Type B pancreatic cell (in vitro differentiated cells): ENCODE results near the gene RBAK. TPM values are rescaled to one million over a fixed set of nuclear protein-coding genes. Genes with fewer than 3 reads are reported as not detected.
A peak's percentile ranks its signal among the peaks of the same experiment; 100 is the strongest.
"Not testable (repeated sequence)": the region's sequence is repeated elsewhere in the genome, so short reads cannot be mapped to it uniquely, and the experiment has no call there.

ENCODE experiments used
- DNase-seq: peaks from one replicate; pipeline ENCODE4 v3.0.0; 2021; ENCODE audit warnings: mixed read lengths; ENCODE audit not compliant: unreplicated experiment; ENCODE audit errors: extremely low spot score
- H3K27ac Mint-ChIP-seq: 2 replicates; pipeline ENCODE4 v1.8.0; 2021; ENCODE audit warnings: mild to moderate bottlenecking, mixed read lengths
- H3K27me3 Mint-ChIP-seq: 2 replicates; pipeline ENCODE4 v1.8.0; 2021; ENCODE audit warnings: mixed read lengths
- H3K36me3 Mint-ChIP-seq: 2 replicates; pipeline ENCODE4 v1.8.0; 2021; ENCODE audit warnings: mixed read lengths
- H3K4me1 Mint-ChIP-seq: one replicate; pipeline ENCODE4 v1.8.0; 2021; ENCODE audit warnings: mixed read lengths; ENCODE audit not compliant: unreplicated experiment
- H3K4me3 Mint-ChIP-seq: 2 replicates; pipeline ENCODE4 v1.8.0; 2021; ENCODE audit warnings: mild to moderate bottlenecking, mixed read lengths
- H3K9me3 Mint-ChIP-seq: 2 replicates; pipeline ENCODE4 v1.8.0; 2021; ENCODE audit warnings: mixed read lengths
- total RNA-seq: library from RNA; stranded (reverse); gene quantifications from 2 replicates; pipeline ENCODE4 v1.2.1, GENCODE V29; 2021; ENCODE audit warnings: low replicate concordance
- TF ChIP-seq, protein P1 (sequence below): fragments of 200-600 bp; sonication (generic); conservative IDR thresholded peaks from 2 replicates; pipeline ENCODE4 v1.5.0; 2021; ENCODE audit warnings: antibody characterized with exemption, mild to moderate bottlenecking

The RBAK gene
- total RNA-seq, 1 donor from 2014 or later = 15.9 TPM

DNA sequence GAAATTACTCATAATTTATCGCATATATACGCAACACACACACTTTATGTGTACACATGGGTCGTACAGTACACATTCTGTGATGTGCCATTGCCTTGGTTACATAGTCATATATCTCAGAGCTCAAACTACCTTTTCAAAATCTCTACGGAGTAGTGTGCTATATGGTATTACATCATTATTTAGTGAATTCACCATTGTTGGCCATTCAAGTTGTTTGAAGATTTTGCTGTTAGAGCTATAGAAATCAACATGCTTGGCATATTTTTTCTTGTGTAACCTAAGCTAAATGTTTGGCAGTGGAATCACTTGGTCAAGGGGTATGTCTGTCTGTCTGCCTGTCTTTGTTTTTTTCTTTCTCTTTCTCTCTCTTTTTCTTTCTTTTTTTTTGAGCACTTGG, 44.7 kb upstream of the RBAK start:
- Mint-ChIP-seq H3K27ac (no peak overlapping the region), H3K27me3 (no peaks in the 10 kb centered on the region), H3K36me3 (peaks cover 35% of the 10 kb centered on the region), H3K4me1 (no peaks in the 10 kb centered on the region), H3K4me3 (no peak overlapping the region), H3K9me3 (no peaks in the 10 kb centered on the region)
- TF ChIP-seq, protein P1, sequence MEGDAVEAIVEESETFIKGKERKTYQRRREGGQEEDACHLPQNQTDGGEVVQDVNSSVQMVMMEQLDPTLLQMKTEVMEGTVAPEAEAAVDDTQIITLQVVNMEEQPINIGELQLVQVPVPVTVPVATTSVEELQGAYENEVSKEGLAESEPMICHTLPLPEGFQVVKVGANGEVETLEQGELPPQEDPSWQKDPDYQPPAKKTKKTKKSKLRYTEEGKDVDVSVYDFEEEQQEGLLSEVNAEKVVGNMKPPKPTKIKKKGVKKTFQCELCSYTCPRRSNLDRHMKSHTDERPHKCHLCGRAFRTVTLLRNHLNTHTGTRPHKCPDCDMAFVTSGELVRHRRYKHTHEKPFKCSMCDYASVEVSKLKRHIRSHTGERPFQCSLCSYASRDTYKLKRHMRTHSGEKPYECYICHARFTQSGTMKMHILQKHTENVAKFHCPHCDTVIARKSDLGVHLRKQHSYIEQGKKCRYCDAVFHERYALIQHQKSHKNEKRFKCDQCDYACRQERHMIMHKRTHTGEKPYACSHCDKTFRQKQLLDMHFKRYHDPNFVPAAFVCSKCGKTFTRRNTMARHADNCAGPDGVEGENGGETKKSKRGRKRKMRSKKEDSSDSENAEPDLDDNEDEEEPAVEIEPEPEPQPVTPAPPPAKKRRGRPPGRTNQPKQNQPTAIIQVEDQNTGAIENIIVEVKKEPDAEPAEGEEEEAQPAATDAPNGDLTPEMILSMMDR = no peak
- DNase-seq = no peak

DNA sequence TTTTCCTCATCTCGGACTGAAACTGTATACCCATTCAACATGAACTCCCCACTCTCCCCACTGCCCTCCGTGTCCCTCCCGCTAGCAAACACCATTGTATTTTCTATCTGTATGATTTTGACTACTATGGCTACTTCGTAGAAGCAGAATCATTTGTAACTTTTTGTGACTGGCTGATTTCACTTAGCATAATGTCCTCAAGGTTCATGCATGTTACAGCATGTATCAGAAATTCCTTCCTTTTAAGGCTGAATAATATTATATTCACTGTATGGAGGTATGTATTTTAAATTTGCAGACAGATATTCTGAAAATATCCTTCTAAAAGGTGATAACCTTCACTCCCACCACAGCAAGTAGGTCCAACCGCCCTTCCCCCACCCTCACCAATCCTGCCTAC, 43.7 kb upstream of the RBAK start:
- H3K27ac Mint-ChIP-seq = no peak overlapping the region
- no peaks in the 10 kb centered on the region for H3K9me3 Mint-ChIP-seq
- TF ChIP-seq, protein P1 = no peak
- H3K4me1 Mint-ChIP-seq = no peaks in the 10 kb centered on the region
- no peak for DNase-seq
- no peak overlapping the region for H3K4me3 Mint-ChIP-seq
- H3K27me3 Mint-ChIP-seq = no peaks in the 10 kb centered on the region
- H3K36me3 Mint-ChIP-seq = peaks cover 35% of the 10 kb centered on the region

DNA sequence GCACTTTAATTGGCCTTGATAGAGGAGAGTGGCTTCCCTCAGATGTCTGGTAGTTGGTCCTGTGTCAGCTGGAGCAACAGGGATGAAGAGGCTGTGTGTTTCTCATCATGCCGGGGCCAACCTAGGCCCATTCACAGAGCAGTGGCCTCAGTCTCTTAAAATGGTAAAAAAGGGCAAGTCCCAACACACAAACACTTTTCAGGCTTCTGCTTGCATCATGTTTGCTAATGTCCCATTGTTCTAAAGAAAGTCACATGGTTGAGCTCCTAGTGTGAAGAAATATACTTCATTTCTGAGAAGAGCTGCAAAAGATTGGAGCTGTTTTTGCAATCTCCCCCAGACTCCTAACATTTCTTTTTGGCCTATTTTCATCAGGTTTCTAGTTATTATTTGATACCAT, 40.6 kb upstream of the RBAK start:
- no peak for DNase-seq
- Mint-ChIP-seq H3K27ac (no peak overlapping the region), H3K9me3 (peaks cover 5% of the 10 kb centered on the region), H3K4me3 (no peak overlapping the region), H3K36me3 (peaks cover 36% of the 10 kb centered on the region), H3K4me1 (no peaks in the 10 kb centered on the region), H3K27me3 (no peaks in the 10 kb centered on the region)
- TF ChIP-seq, protein P1 = no peak

DNA sequence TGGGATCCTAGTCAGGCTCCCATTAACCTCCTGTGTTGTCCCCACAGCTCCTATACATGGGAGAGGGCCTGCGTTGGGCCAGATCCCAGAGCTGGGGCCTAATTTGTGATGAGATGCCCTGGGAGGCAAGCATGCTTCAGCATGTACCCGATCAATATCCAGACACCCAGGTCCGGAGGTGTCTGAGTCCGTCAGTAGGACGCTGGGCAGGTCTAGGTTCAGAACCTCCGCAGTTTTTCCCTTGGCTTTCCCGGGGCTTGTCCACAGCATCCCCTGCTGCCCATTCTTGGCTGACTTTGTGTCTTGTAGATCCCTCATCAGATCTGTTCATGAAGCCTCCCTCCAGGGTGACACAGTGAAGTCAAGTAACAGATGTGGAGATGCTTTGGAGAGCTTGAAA, 32.7 kb upstream of the RBAK start:
- no peaks in the 10 kb centered on the region for H3K27me3 Mint-ChIP-seq
- H3K4me1 Mint-ChIP-seq = no peaks in the 10 kb centered on the region
- no peak overlapping the region for H3K4me3 Mint-ChIP-seq
- peaks cover 33% of the 10 kb centered on the region for H3K36me3 Mint-ChIP-seq
- H3K9me3 Mint-ChIP-seq = peaks cover 10% of the 10 kb centered on the region
- no peak overlapping the region for H3K27ac Mint-ChIP-seq
- TF ChIP-seq, protein P1 = no peak
- peak; percentile 44 for DNase-seq

DNA sequence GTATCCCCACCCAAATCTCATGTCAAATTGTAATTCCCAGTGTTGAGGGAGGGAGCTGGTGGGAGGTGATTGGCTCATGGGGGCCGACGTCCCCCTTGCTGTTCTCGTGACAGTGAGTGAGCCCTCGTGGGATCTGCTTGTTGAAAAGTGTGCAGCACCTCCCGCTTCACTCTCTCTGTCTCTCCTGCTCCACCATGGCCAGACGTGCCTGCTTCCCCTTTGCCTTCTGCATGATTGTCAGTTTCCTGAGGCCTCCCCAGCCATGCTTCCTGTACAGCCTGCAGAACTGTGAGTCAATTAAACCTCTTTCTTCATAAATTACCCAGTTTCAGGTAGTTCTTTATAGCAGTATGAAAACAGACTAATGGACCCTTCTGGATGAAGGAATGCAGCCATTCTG, 29.7 kb upstream of the RBAK start:
- not testable (repeated sequence) for H3K27ac Mint-ChIP-seq, H3K9me3 Mint-ChIP-seq, H3K4me1 Mint-ChIP-seq, H3K27me3 Mint-ChIP-seq, DNase-seq, H3K4me3 Mint-ChIP-seq
- peaks cover 17% of the 10 kb centered on the region for H3K36me3 Mint-ChIP-seq

DNA sequence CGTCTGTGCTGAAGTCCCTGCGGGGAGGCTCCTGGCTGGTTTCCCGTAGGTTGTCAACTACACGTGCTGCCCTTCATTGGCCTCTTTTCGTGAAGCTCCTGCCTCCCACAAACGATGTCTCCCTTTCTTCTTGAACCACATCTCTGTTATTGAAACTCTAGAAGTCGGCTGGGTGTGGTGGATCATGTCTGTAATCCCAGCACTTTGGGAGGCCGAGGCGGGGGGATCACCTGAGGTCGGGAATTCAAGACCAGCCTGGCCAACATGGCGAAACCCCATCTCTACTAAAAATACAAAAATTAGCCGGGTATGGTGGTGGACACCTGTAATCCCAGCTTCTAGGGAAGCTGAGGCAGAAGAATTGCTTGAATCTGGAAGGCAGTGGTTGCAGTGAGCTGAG, 28.0 kb upstream of the RBAK start:
- peaks cover 14% of the 10 kb centered on the region for H3K36me3 Mint-ChIP-seq
- H3K9me3 Mint-ChIP-seq, DNase-seq, H3K27me3 Mint-ChIP-seq, H3K4me3 Mint-ChIP-seq, H3K4me1 Mint-ChIP-seq, H3K27ac Mint-ChIP-seq: not testable (repeated sequence)

DNA sequence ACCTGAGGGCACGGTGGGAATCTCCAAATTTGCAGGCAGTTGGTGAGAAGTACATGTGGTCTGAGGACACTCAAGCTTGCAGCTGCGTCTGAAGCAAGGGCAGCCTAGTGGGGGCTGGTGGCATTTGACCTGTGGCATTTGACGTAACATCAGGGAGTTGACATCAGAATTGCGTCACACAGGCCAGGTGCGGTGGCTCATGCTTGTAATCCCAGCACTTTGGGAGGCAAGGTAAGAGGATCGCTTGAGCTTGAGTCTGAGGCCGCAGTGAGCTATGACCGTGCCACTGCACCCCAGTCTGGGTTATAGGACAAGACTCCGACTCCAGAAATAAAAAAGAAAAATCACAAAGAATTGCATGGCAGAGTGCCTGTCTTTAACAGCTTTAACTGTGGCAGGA, 25.6 kb upstream of the RBAK start:
- no peak overlapping the region for H3K27ac Mint-ChIP-seq
- TF ChIP-seq, protein P1 = no peak

DNA sequence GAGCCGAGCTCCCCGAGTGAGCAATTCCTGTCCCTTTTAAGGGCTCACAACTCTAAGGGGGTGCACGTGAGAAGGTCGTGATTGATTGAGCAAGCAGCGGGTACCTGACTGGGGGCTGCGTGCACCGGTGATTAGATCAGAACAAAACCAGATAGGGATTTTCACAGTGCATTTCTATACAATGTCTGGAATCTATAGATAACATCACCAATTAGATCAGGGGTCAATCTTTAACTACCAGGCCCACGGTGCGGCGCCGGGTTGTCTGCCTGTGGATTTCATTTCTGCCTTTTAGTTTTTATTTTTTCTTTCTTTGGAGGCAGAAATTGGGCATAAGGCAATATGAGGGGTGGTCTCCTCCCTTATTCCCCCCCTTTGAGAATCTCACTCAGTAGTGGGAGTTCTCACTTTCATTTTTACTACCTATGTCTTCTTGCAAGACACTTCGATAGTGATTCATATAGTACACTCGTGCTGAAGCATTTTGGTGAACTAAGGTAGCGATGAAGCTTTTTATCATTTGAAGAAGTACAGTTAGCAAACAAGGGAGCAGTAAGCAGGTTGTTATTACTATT, 24.6 kb upstream of the RBAK start:
- H3K36me3 Mint-ChIP-seq = peaks cover 13% of the 10 kb centered on the region
- not testable (repeated sequence) for H3K4me1 Mint-ChIP-seq, DNase-seq, H3K4me3 Mint-ChIP-seq, H3K27me3 Mint-ChIP-seq, H3K27ac Mint-ChIP-seq, H3K9me3 Mint-ChIP-seq

More for the DNA sequence above, 25.6 kb upstream of the RBAK start:
- Mint-ChIP-seq H3K36me3 (peaks cover 16% of the 10 kb centered on the region), H3K9me3 (no peaks in the 10 kb centered on the region), H3K4me1 (no peaks in the 10 kb centered on the region), H3K27me3 (no peaks in the 10 kb centered on the region), H3K4me3 (no peak overlapping the region)
- no peak for DNase-seq

DNA sequence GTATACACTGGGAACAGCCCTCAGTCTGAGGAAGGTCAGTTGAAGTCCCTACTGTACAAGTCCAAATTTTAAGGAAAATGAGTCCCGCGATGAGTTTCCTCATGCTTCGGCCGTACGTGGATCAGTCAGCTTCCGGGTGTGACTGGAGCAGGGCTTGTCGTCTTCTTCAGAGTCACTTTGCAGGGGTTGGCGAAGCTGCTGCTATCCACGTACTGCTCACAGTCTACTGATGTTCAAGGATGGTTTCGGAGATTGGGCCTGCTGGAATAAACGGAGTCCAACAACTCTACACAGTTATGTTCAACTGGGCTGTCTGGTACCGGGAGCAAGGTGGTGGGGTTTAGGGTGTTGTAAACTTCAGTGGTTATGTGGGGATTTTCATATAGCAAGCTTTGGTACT, 22.0 kb upstream of the RBAK start:
- not testable (repeated sequence) for H3K27me3 Mint-ChIP-seq, H3K9me3 Mint-ChIP-seq, H3K27ac Mint-ChIP-seq, H3K4me1 Mint-ChIP-seq, H3K4me3 Mint-ChIP-seq, DNase-seq
- peaks cover 15% of the 10 kb centered on the region for H3K36me3 Mint-ChIP-seq
